Cardiac muscle cell (in vitro differentiated cells and primary cell): ENCODE results near the gene TBCD. TPM values are rescaled to one million over a fixed set of nuclear protein-coding genes. Genes with fewer than 3 reads are reported as not detected.

Experiments used
- DNase-seq, 2 donors: peaks; one replicate each; pipeline versions ENCODE4 v3.0.0 to v3.0.0-alpha.2; 2010 to 2017; ENCODE audit warnings: low read depth in 1 of 2, low spot score in 1 of 2
- H3K27ac ChIP-seq: fragments of 200-600 bp; sonication (generic); 2 replicates; pipeline ENCODE4 v1.5.1; 2016
- H3K27me3 ChIP-seq: fragments of 200-600 bp; sonication (generic); 2 replicates; pipeline ENCODE4 v1.6.0; 2016; ENCODE audit warnings: control low read depth
- H3K36me3 ChIP-seq: fragments of 200-600 bp; sonication (generic); 2 replicates; pipeline ENCODE4 v1.5.1; 2016; ENCODE audit warnings: control low read depth
- H3K4me1 ChIP-seq: fragments of 200-600 bp; sonication (generic); 2 replicates; pipeline ENCODE4 v1.8.1; 2017; ENCODE audit warnings: low read depth, mild to moderate bottlenecking, mixed run types
- H3K4me3 ChIP-seq: fragments of 200-600 bp; sonication (generic); 2 replicates; pipeline ENCODE4 v1.5.1; 2016; ENCODE audit warnings: mild to moderate bottlenecking
- H3K9me3 ChIP-seq: fragments of 200-600 bp; sonication (generic); 2 replicates; pipeline ENCODE4 v1.5.1; 2017; ENCODE audit warnings: low read depth, mild to moderate bottlenecking, control low read depth
- polyA plus RNA-seq: library from polyadenylated mRNA; unstranded; fragments of >200 nt; fragmentation: Nextera tagmentation; extraction: Ambion mirVana; gene quantifications from 2 replicates; pipeline ENCODE4 v1.2.1, GENCODE V29; 2016
- total RNA-seq: library from RNA; depleted of rRNA; stranded (reverse); fragments of >200 nt; gene quantifications from 2 replicates; pipeline ENCODE4 v1.2.3, GENCODE V29; 2016
- TF ChIP-seq, protein P1 (sequence below): IDR thresholded peaks from 2 replicates; pipeline ENCODE4 v1.5.1; 2012; ENCODE audit warnings: low read depth, mild to moderate bottlenecking, low read length

Gene TBCD
- total and polyA plus RNA-seq, 2 experiments from 2014 or later, result 55.7 to 66.0 TPM

GRCh38 chr17:82869536-82869935, 117.7 kb downstream of the TBCD start:
- Histone ChIP-seq H3K36me3 (no peaks in the 10 kb centered on the region), H3K9me3 (no peaks in the 10 kb centered on the region), H3K27ac (no peak overlapping the region), H3K27me3 (no peaks in the 10 kb centered on the region), H3K4me3 (no peak overlapping the region), H3K4me1 (peaks cover 22% of the 10 kb centered on the region)
- no peak for DNase-seq
- TF ChIP-seq, protein P1, sequence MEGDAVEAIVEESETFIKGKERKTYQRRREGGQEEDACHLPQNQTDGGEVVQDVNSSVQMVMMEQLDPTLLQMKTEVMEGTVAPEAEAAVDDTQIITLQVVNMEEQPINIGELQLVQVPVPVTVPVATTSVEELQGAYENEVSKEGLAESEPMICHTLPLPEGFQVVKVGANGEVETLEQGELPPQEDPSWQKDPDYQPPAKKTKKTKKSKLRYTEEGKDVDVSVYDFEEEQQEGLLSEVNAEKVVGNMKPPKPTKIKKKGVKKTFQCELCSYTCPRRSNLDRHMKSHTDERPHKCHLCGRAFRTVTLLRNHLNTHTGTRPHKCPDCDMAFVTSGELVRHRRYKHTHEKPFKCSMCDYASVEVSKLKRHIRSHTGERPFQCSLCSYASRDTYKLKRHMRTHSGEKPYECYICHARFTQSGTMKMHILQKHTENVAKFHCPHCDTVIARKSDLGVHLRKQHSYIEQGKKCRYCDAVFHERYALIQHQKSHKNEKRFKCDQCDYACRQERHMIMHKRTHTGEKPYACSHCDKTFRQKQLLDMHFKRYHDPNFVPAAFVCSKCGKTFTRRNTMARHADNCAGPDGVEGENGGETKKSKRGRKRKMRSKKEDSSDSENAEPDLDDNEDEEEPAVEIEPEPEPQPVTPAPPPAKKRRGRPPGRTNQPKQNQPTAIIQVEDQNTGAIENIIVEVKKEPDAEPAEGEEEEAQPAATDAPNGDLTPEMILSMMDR, result no peak

GRCh38 chr17:82870091-82870491, 118.2 kb downstream of the TBCD start:
- H3K9me3 ChIP-seq, result no peaks in the 10 kb centered on the region
- H3K4me3 ChIP-seq, result no peak overlapping the region
- H3K27ac ChIP-seq, result no peak overlapping the region
- H3K4me1 ChIP-seq, result peaks cover 17% of the 10 kb centered on the region
- DNase-seq, result no peak
- no peaks in the 10 kb centered on the region for H3K27me3 ChIP-seq
- TF ChIP-seq, protein P1, result no peak
- H3K36me3 ChIP-seq, result no peaks in the 10 kb centered on the region

DNA sequence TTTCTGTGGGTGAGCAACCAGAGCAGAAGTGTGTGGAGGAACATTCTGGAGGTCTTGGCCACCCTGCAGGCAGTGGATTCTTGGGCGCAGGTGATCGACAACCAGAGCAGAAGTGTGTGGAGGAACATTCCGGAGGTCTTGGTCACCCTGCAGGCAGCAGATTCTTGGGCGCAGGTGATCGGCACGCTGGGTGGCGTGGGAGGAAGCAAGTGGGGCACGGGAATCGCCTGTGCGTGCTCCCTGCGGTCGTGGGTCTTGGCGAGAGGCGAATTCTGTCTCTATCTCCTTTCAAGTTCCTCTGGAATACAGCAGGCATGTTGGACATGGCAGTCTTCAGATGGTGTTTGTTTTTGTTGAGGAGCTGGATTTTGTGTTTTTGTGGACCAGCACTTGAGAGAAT, 118.7 kb downstream of the TBCD start:
- Histone ChIP-seq H3K4me1 (peaks cover 18% of the 10 kb centered on the region), H3K36me3 (no peaks in the 10 kb centered on the region), H3K9me3 (no peaks in the 10 kb centered on the region), H3K4me3 (no peak overlapping the region), H3K27me3 (no peaks in the 10 kb centered on the region), H3K27ac (no peak overlapping the region)
- TF ChIP-seq, protein P1, result no peak
- DNase-seq, result no peak

DNA sequence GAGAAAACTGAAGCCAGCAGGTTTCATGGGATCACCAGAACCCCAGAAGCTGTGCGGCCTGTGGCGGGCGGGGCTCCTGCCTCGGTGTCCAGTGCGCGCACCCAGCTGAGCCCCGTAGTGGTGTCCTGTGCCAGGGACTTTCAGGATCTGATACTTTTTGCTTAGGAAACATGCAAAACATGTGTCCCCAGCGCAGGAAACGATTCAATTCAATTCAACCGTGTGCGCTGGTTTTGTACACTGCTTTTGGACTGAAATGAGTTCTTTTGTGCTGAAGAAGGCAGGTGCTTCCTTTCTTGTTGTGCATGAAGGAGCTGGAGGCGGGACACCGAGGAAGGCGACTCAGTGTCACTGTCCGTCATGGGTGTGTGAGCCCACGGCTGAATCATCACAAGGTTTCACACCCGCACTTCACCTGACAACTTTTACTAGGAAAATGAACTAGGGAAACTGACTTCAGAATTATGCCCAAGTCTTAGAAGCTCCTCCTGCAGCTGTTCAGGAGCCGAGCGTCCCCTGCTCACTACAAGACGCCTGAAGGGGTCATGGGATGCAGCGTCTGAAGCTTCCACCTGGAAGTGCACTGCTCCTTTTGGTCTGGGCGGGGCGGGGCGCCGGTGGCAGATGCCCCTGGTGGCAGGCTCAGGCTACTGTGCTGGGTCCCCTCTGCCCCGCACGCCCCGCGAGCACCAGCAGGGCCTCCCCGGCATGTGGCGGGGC, 119.4 kb downstream of the TBCD start:
- Histone ChIP-seq H3K36me3 (no peaks in the 10 kb centered on the region), H3K27me3 (no peaks in the 10 kb centered on the region), H3K4me1 (peaks cover 17% of the 10 kb centered on the region), H3K9me3 (no peaks in the 10 kb centered on the region), H3K27ac (no peak overlapping the region), H3K4me3 (no peak overlapping the region)
- no peak for DNase-seq
- TF ChIP-seq, protein P1, result no peak

DNA sequence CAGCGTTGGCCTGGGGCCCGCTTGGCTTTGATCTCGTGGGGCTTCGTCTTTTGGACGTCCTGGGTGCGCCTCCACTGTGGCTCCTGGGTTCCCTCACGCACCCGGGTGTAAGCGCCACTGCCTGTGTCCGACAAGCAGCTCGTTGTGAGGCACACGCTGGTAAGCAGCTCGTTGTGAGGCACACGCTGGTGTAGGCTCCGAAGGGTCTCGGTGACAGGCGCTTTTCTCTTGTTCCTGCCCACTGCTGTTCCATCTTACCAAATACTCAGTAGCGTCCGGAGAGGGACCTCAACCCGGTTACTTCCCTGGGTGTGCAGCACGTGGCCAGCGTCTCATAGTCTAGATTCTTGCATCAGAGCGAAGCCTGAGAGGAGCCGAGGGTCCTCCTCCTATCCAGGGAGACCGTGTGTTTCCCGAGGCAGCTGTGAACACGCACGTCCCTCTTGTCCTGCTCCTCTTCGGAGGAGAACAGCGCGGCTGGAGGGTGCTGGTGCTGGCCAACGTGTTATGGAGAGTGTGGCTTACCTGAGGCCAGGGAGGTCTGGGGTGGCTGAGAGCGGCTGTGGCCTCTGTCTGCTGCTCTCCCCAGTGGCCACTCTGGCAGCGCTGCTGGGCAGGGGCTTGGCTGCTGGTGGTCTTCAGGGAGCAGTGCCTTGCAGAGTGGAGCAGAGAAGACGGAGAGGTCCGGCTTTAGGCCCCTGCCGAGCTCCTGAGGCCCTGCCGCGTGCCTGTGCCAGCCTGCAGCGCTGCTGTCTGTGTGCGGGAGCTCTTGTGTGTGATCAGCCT, 120.1 kb downstream of the TBCD start:
- TF ChIP-seq, protein P1, result no peak
- Histone ChIP-seq H3K9me3 (no peaks in the 10 kb centered on the region), H3K27ac (no peak overlapping the region), H3K4me3 (no peak overlapping the region), H3K4me1 (peaks cover 16% of the 10 kb centered on the region), H3K27me3 (no peaks in the 10 kb centered on the region), H3K36me3 (no peaks in the 10 kb centered on the region)
- DNase-seq, result no peak
